Hematopoietic multipotent progenitor cell treated with erythropoietin and hydrocortisone succinate and interleukin-3 and kit ligand, for 4 days (in vitro differentiated cells): ENCODE results near the gene ANAPC2.
A peak's percentile ranks its signal among the peaks of the same experiment; 100 is the strongest.

Experiments
- DNase-seq: peaks from one replicate; pipeline ENCODE4 v3.0.0-alpha.2; 2015

ANAPC2 gene

DNA sequence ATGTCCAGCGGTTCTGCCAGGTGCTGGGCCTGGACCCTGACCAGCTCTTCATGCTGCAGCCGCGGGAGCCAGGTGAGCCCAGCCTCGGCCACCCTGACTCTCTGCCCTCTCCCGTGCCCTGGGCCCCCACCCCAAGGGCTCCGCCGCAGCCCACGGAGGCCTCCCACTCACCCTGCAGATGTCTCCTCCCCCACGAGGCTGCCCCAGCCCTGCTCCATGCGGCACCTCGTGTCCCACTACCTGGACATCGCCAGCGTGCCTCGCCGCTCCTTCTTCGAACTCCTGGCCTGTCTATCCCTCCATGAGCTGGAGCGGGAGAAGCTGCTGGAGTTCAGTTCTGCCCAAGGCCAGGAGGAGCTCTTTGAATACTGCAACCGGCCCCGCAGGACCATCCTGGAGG is 26.3 kb upstream of the ANAPC2 start:
- no peak for DNase-seq

DNA sequence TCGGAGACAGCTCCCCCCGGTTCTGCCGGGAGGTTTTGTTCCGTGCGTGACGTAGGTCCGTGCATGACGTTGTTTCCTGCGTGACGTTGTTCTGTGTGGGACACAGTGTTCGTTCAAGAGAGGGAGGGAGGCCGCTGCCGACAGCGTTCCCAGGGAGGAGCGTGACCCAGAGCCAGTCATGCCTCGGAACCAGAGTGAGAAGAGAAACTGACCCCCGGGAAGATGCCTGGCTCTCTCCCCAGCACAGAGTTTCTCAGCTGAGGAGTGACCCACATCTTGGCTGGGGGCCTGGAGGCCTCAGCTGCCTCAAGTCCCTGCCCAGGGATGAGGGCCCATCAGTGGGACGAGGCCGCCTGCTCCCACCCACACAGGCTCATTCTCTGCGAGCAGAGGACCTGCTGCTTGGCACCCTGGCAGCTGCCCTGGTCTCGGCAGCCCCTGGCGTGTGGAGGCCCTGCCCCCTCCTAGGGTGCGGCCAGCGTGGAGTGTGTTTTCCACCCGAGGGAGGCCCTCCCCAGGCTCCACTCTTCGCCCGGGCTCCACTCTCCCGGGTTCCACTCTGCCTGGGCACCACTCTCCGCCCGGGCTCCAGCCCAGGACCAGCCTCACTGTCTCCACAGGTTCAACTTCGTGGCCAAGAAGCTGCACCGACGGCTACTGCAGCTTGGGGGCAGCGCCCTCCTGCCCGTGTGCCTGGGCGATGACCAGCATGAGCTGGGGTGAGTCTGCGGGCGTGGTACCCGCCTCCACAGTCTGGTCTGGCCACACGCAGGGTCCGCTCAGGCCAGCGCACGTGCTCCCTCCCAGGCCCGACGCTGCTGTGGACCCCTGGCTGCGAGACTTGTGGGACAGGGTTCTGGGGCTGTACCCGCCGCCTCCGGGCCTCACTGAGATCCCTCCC is 25.1 kb upstream of the ANAPC2 start:
- no peak for DNase-seq

DNA sequence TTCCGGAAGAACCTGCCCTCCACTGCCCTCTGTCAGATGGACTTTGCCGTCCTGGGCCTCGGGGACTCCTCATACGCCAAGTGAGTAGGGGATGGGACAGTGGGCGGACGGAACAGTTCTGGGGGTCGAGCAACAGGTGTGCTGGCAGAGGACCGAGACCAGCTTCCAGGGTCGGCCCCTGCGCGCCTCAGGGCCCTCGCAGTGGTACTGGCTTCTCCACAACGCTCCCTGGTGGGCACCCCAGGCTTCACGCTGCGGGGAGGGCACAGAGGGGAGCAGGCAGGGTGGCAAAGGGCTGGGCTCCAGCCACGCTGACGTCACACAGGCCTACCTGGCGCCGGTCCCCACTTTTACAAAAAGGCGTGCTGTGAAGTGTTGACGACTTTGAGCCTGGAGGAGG is 24.2 kb upstream of the ANAPC2 start:
- no peak for DNase-seq

DNA sequence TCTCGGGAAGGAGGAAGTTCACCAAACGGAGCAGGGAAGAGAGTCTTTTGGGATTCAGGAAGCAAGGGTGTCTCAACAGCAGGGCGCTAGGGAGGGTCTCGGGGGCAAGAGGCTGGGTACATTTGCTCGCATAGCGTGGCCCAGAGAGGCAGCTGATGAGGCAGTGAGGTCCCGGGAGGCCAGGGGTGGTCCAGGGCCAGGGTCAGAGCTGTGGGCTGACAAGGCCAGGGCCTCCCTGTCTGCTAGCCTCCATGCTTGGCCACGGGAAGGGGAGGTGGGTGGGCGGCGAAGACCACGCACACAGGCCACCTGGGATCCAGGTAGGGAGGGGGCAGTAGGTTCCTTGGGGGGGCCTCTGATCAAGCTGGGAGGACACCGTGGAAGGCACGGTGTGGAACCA is 23.2 kb upstream of the ANAPC2 start:
- DNase-seq: no peak

DNA sequence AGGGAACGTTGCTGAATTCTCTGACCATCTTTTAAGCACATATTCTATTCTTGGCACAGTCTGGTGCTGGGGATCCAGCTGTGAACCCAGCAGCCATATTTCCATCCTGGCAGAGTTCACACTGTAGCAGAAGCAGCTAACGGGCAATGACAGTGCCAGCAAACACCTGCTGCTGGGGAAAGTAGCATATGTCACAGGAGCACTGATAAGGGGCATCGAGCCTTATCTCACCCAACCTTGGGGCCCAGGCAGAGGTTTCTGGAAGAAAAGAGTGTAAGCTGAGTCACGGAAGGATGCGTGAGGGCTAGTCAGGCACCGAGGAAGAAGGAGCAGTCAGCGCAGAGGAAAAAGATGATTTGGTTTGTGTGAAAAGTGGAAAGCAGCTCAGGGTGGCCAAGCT is 18.2 kb upstream of the ANAPC2 start:
- DNase-seq: no peak

DNA sequence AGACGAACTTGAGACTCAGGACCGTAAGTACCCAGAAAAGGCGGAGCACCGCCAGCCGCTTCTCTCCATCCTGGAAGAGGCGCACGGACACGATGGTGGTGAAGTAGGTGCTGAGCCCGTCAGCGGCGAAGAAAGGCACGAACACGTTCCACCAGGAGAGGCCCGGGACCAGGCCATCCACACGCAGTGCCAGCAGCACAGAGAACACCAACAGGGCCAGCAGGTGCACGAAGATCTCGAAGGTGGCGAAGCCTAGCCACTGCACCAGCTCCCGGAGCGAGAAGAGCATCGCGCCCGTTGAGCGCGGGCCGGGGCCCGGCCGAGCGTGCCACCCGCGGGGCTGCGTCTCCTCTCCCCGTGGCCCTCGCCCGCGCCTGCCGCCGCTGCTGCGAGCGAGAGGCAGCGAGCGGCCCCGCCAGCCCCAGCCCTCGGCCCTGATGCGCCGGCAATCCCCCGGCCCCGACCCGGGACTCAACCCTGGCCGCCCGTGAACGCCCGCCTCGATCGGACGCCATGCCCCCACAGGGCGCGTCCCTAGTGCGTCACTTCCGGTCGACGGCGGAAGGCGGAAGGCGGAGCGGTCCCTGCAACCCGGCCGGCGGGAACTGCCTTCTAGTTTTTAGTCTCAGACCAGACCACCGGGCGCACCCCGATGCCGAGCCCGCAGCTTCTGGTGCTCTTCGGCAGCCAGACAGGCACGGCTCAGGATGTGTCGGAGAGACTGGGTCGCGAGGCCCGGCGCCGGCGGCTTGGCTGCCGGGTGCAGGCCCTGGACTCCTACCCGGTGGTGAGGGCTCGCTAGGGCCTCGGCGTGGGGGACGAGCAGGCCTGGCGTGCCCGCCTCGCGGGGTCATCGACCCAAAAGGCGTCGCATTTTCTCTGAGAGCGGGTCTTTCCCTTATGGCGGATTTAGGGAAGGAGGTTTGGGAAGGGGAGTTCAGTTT is 17.0 kb upstream of the ANAPC2 start, which contains the start of the genes NDOR1 and TMEM203:
Gene NDOR1 (plus strand): TSS at position 575 of the 944 bp plus-strand sequence. CDS start 78 bp downstream, at position 653.
Gene TMEM203 (minus strand): TSS at position 523 of the 944 bp plus-strand sequence. CDS start 234 bp downstream, at position 289.
- peak; percentile 96 for DNase-seq

DNA sequence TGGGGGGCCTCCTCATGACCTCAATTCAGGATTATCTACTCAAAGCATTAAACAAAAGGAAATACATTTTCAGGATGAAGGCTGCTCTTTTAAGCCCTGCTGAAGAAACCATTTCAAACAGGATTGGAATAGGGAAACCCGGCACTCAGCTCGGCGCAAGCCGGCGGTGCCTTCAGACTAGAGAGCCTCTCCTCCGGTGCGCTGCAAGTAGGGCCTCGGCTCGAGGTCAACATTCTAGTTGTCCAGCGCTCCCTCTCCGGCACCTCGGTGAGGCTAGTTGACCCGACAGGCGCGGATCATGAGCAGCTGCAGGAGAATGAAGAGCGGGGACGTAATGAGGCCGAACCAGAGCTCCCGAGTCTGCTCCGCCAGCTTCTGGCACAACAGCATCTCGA is 16.4 kb upstream of the ANAPC2 start:
- no peak for DNase-seq

DNA sequence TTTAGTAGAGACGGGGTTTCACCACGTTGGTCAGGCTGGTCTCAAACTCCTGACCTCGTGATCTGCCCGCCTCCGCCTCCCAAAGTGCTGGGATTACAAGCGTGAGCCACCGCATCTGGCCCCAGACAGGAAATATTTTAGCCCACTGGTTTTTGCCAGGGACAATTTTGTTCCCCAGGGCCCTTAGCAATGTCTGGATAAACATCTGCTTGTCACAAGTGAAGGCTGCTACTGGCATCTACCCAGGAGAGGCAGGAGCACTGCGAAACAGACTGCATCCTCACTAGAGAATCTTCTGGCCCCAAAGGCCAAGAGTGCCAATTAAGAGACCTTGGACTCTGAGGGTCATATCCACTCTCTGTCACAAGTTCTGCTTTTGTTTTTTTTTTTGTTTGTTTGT is 14.6 kb upstream of the ANAPC2 start:
- DNase-seq: no peak

DNA sequence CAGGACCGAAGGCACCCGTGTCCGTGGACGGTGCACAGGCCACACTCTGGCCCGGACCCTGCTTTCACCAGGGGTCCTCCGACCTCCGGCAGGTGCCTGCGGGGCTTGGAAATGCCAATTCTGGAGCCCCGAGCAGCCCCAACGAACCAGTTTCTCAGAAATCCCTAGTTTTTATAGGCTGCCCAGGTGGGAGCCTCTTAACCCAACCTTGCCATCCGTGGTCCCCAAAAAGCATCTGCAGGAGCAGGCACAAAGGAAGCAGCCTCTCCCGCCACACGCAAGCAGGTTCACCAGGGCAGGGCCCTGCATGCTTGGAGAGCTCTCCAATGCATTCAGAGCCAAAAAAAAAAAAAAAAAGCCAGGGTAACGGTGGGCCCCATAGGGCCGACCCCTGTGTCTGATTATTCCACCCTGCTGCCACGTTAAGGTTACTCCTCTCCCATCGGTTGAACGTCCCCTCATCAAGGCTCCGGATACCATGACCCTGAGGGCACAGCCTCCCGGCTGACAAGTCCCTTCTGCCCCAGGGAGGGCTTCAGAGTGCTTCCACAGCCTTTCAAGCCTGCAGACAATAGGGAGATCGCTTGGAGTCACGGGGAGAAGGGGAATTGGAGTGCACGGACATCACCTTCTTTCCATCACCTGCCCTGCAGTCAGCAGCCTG is 13.0 kb upstream of the ANAPC2 start:
- no peak for DNase-seq

DNA sequence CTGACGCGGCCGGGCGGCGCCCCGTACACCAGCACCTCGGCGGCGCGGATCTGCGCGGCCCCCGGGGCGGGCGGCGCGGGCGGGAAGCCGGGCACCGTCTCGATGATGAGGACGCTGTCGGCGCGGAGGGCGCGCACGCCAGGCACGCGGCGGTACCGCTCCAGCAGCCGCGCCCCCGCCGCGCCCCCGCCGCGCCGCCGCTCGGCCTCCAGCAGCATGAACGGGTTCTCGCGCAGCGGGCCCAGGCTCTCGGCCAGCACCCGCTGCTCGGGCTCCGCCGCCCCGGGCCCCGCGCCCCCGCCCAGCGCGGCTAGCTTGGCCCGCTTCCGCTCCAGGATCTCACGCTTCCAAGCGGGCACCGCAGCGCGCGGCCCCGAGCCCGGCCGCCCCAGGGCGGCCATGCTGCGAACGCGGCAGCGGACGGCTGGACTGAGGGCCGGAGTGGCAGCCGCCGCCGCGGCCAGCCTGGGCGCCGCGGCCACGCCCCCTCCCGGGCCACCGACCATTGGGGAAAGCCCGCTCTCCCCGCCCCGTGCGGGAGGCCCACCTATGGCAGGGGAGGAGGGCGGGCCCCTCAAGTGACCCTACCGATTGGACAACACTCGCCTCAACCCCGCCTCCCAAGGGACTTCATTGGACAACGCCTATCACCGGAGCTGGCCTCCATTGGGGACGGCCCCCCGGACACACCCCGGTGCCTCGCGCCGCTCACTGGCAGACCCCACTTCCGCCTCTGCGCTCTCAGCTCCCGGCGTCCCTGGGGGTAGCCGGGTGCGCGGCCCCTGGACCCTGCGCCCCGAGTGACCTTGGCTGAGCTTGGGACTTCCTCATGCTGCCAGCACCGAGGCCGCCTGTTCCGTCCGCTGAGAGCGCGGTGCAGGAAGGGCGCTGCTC is 12.2 kb upstream of the ANAPC2 start, which contains the start of gene TPRN:
Gene TPRN (minus strand): TSS at position 431 of the 894 bp plus-strand sequence. CDS start 30 bp downstream, at position 401.
- DNase-seq: peak; percentile 100

DNA sequence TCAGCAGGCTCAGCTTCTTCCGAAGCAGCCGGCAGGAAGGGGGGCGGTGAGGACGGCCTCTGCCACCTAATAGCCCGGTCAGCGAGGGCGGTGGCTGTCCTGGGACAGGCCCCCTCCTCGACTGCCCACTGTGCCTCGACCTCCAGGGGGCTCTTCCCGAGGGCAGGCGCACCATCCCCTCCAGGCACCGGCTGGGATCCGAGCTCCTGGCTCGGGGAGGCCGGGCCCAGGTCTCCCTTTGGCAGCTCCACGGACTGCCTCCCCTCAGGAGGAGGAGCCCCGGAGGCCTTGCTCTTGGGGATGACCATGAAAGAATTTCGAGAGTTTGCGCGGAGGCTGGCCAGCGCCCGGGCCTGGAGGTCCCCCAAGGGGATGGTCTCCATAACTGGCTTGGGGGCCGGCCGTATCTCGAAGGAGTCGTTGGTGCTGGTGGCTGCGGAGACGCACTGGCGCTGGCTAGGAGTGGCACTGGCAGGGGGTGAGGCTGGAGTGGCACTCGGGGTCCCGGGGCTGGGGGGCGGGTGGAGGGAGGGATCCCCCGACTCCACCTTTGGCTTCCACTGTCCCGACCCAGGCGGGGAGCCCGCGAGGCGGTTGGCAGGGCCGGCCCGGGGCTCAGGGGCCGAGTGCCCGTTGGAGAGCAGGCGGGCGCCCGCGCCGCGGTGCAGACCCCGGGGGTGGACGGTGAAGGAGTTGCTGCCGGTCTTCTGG is 11.2 kb upstream of the ANAPC2 start:
- no peak for DNase-seq

DNA sequence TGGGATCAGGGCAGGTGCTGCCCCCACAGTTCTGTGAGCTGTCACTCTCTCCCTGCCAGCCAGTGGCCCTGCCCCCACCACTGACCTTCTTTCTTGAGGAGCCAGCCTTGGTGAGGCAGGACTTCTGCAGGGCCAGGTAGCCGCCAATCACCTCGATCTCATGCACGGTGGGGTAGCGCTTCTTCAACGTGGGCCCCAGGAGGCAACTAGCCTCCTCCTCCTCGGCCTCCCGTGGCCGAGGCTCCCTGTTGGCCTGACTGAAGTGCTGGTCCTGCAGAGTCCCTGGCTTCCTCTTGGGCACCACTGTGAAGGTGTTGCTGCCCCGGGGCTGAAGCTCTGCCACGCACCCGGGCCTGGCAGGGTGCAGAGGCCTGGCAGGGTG is 10.5 kb upstream of the ANAPC2 start:
- no peak for DNase-seq

DNA sequence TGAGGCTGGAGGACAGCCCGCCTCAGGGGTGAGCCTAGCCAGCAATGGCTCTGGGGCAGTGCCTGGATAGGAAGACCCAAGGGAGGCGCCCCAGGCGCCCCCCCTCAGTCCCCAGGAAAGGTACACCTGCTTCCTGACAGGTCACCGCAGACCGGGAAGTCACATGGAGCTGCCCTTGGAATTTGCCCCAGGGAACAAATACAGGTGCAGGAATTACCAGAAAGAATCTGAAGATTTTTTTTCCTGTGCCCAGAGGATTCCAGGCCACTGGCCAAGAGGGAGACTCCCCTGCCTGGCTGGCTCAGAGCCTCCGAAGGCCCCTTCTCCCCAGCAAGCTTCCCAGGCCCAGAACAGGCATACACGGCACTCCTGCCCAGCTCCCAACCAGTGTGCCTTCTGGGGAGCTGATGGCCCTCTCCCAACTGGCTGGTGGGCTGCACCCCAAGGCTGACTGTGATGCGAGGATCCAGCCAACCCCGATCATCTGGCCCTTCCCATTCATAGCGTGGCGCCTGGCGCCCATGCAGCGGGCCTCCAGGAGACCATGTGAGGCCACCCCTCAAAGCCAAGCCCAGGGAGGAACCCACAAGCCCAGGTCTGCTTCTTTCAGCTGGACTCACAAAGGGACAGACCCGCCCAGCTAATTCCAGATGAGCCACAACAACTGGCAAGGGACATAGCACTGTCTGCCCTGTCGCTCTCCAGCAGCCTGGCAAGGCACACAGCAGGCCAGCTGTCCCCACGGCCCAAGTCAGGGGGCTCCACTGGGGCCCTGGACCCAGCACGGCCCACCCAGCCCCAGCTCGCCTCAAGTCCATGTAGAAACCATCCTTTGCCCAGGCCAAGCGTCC is 9.9 kb upstream of the ANAPC2 start:
- DNase-seq: no peak

DNA sequence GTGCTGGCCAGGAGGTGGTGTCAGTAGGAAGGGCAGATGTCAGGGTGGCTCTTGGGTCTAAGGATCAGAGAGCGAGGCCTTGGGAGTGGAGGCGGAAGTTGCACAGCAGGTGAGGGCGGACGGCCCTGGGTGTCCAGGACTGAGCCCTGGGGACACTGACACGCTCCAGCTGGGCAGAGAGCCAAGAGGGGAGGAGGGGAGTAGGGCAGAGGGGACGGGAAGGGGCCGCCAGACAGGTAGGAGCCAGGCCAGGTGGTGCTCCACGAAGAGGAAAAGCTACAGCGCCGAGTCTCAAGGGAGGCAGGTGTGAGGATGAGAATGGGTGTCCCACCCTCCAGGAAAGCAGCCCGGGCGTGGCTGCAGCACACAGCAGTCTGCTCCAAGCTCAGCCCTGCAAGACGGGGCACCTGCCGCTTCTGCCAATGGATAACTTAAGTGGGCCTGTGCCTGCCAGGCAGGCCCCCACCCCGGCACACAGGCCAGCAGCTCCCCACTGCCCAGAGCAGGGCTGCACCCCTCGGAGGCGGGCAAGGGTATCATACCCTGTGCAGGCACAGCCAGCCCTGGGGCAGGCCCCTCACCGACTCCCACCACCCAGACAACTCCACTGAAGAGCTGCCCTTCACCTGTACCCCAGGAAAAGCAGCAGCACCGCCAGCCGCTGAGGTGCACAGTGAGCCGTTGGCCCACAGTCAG is 7.3 kb upstream of the ANAPC2 start:
- DNase-seq: no peak

DNA sequence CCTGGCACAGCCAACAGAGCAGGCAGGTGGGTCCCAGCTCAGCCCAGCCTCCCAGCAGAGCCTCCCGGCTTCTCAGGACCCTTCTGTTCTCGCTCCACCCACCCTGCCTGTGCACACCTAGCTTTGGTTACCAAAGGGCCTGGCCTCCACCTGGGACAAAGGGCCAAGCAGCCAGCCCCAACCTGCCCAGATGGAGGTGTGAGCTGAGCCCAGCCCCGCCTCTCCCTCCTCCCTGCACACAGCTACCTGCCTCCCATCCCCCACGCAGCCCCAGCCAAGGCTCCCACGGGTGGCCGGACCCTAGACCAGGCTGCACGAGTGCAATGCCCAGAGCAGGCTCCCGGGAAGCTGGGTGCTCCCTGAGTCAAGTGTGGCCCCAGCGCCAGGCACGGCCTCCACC is 6.5 kb upstream of the ANAPC2 start:
- DNase-seq: no peak

DNA sequence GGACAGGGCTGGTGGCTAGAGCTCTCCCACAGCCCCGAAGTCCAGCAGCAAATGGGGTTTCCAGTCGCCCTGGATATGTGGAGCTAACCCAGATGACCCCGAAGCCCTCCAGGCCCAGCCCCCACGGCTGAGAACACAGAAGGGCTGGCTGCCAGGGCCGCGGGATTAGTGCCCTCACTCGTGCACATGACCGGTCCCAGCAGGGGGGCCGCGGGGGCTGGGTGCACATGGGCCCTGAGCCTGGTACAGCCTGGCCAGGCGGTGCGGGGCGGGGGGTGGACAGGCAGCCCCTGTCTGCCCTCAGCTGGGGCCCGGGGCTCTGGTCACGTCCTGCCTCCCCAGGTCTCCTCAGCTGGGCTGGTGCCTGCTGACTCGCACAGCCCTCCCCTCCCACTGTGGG is 6.0 kb upstream of the ANAPC2 start:
- no peak for DNase-seq

DNA sequence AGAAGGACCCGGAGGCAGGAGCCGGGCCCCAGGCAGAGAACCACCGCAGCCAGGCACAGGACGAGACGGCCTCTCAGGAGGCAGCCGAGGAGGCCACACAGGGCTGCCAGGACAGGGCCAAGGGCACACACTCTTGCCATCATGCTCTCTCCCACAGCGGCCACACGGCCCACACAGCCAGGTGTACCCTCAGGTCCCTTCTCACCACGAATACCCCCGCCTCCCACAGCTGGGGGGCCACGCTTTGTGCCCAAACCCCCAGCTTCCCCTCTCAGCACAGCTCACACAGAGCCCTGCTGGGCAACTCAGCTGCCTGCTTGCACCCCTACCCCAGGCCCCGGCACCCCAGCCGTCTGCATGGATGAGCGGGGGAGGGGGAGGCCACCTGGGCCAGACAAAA is 5.4 kb upstream of the ANAPC2 start:
- DNase-seq: no peak

DNA sequence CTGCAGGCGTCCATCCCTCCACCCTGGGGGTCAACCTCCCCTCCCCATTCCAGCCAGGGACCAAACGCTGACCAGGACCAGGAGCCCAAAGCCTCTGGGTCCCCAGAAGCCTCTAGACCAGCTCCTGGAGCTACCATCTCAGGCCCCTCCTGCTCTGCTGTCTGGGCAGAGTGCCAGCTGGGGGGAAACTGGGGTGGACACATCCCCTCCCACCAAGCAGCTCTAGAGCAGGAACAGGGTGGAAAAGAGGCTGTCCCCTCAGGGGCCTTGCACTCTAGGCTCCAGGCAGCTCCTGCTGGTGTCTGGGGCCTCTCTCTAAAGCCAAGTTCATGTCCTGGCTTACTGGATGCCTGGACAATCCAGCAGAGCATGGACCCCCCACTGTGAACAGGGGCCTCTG is 4.5 kb upstream of the ANAPC2 start:
- no peak for DNase-seq

DNA sequence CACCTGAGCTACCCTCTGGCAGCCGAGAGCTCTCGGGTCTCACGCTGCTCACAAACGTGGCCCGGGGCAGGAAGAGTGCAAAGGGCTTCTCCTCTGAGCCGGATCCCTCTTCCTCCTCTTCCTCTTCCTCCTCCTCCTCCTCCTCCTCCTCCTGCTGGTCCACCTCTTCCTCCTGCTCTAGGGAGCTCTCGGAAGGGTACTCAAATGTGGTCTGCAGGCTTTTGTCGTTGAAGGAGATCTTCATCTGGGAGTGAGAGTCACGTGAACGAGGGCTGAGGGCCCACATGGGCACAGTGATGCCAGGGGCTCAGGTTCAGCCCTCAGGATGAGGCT is 4.1 kb upstream of the ANAPC2 start:
- no peak for DNase-seq
